ENCODE measurements around the gene HLA-G.

GRCh38 chr6:29831776-29832175, 4.2 kb downstream of the HLA-G start:
- TF ChIP-seq YY1 (IDR thresholded peaks at IDR 0.05; ENCODE audit: insufficient read depth, insufficient read length) (no peak), SUZ12 (IDR thresholded peaks at IDR 0.05; ENCODE audit: extremely low read depth, insufficient read depth, insufficient read length) (no peak), ZNF274 (IDR thresholded peaks at IDR 0.05; ENCODE audit: low read depth, low read length) (no peak)

Data from NT2/D1 (cell line).